Measurements from ENCODE around the gene CNN3.

The CNN3 gene

GRCh38 chr1:94854458-94855306, 72.2 kb downstream of the CNN3 start:
- peak; percentile 89 for DNase-seq

- DNase-seq, result peak; percentile 40
Observed at GRCh38 chr1:94852788-94853187, 74.1 kb downstream of the CNN3 start.

- DNase-seq, result no peak
Observed at GRCh38 chr1:94851571-94851970, 75.3 kb downstream of the CNN3 start.

All from fibroblast of skin of scalp (primary cell).